Stimulated activated CD8-positive, alpha-beta memory T cell treated with anti-CD3 and anti-CD28 coated beads, Interleukin-7, amount 100 ng/mL, for 24 hours (primary cell): ENCODE data around the gene ABCB10.

Source experiments
- DNase-seq: peaks from one replicate; pipeline ENCODE4 v3.0.0-alpha.2; 2020; ENCODE audit warnings: low read depth

ABCB10 gene

GRCh38 chr1:229471175-229471574 lies 87.3 kb downstream of the ABCB10 start:
- no peak for DNase-seq

GRCh38 chr1:229470406-229471043 lies 88.0 kb downstream of the ABCB10 start:
- no peak for DNase-seq

GRCh38 chr1:229466887-229467286 lies 91.6 kb downstream of the ABCB10 start:
- no peak for DNase-seq
